Activated CD4-positive, alpha-beta T cell treated with anti-CD3 and anti-CD28 coated beads, Interleukin-2, amount 10 ng/mL, durations not matched to agents 24 days and 14 days (primary cell): ENCODE results near the gene KRTAP12-3. TPM values are rescaled to one million over a fixed set of nuclear protein-coding genes. Genes with fewer than 3 reads are reported as not detected.
"Not testable (repeated sequence)": the region's sequence is repeated elsewhere in the genome, so short reads cannot be mapped to it uniquely, and the experiment has no call there.

ENCODE experiments used
- DNase-seq: peaks from one replicate; pipeline ENCODE4 v3.0.0; 2022
- H3K27ac Mint-ChIP-seq: one replicate; pipeline ENCODE4 v1.8.0; 2022; ENCODE audit warnings: mild to moderate bottlenecking, mixed read lengths
- H3K27me3 Mint-ChIP-seq: one replicate; pipeline ENCODE4 v1.8.0; 2022; ENCODE audit warnings: mixed read lengths
- H3K36me3 Mint-ChIP-seq: one replicate; pipeline ENCODE4 v1.8.0; 2022; ENCODE audit warnings: low read depth, mild to moderate bottlenecking, mixed read lengths
- H3K4me1 Mint-ChIP-seq: one replicate; pipeline ENCODE4 v1.8.0; 2021; ENCODE audit warnings: mixed read lengths
- H3K4me3 Mint-ChIP-seq: one replicate; pipeline ENCODE4 v1.8.0; 2022; ENCODE audit warnings: mild to moderate bottlenecking, moderate library complexity, mixed read lengths
- H3K9me3 Mint-ChIP-seq: one replicate; pipeline ENCODE4 v1.8.0; 2021; ENCODE audit warnings: mixed read lengths
- intact Hi-C: fragments of 100-400 bp; cut with micrococcal nuclease; formaldehyde crosslinking; loops from one replicate; pipeline ENCODE4 v1.15.1; 2023
- total RNA-seq: library from RNA; stranded (reverse); gene quantifications from 2 replicates; pipeline ENCODE4 v1.2.3, GENCODE V29; 2022

KRTAP12-3 gene
- total RNA-seq, 1 donor from 2014 or later = not detected

DNA sequence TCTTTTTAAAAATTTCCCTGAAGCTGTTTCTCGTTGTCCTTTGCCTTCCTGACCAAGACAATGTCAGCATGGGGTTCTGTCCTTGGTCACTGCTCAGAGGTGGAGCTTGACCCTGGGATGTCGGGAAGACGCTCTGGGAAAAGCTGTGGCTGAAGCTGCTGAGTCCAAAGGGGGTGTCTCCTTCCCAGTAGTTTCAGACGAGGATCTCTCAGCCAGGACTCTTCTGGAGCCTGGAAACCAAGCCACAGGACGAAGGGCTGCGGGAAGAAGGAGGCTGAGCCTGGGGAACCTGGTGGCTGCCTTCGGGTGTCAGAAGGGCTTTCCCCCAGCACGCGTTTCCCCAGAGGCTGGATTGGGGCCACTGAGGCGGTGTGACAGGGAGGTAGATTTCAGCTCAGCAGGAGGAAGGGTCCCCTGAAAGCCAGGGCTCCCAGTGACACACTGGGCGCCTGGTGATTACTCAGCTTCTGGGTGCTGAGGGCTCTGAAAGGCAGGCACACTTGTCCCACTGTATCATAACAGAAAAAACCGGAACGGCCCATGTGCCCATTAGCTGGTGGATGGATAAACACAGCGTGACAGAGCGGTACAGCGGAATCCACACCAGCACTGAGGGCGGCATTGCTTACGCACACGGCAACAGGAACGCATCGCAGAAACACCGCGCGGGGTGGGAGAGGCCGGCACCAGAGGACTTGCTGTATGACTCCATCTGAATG is 29.3 kb downstream of the KRTAP12-3 start:
- H3K27ac Mint-ChIP-seq = no peak overlapping the region

DNA sequence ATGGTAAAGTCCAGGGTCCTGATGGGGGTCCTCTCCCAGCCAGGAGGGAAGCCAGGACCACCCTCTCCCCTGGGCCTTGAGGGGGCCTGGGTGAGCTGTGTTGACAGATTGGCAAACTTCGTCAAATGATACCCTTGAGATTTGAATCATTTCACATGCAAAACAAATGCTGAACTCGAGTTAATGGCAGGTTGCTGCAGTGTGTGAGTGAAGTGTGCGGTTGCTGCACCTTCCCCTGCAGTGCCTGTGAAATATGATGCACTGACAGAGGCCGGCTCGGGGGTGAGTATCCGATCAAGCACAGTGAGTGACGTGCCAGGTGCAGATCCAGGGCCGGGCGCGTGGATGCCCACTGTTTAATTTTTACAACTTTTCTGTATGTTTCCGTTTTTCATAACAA is 29.9 kb downstream of the KRTAP12-3 start:
- Mint-ChIP-seq H3K36me3 (no peaks in the 10 kb centered on the region), H3K9me3 (no peaks in the 10 kb centered on the region), H3K27ac (no peak overlapping the region), H3K27me3 (peaks cover 22% of the 10 kb centered on the region), H3K4me3 (no peak overlapping the region), H3K4me1 (peaks cover 11% of the 10 kb centered on the region)
- intact Hi-C loops = no loop called here
- DNase-seq = no peak

More for the DNA sequence above, 29.3 kb downstream of the KRTAP12-3 start:
- H3K36me3 Mint-ChIP-seq = no peaks in the 10 kb centered on the region
- no peaks in the 10 kb centered on the region for H3K9me3 Mint-ChIP-seq
- no peak overlapping the region for H3K4me3 Mint-ChIP-seq
- DNase-seq = no peak
- peaks cover 11% of the 10 kb centered on the region for H3K4me1 Mint-ChIP-seq
- intact Hi-C loops = no loop called here
- H3K27me3 Mint-ChIP-seq = peaks cover 21% of the 10 kb centered on the region

DNA sequence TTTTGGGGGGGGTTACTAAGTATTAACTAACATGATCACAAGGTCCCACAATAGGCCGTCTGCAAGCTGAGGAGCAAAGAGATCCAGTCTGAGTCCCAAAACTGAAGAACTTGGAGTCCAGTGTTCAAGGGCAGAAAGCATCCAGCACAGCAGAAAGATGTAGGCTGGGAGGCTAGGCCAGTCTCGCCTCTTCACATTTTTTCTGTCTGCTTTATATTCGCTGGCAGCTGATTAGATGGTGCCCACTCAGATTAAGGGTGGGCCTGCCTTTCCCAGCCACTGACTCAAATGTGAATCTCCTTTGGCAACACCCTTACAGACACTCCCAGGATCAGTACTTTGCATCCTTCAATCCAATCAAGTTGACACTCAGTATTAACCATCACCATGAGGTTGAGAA is 32.0 kb downstream of the KRTAP12-3 start:
- intact Hi-C loops, H3K9me3 Mint-ChIP-seq, H3K4me3 Mint-ChIP-seq, H3K36me3 Mint-ChIP-seq, DNase-seq, H3K27ac Mint-ChIP-seq: not testable (repeated sequence)
- Mint-ChIP-seq H3K4me1 (peaks cover 11% of the 10 kb centered on the region), H3K27me3 (peaks cover 26% of the 10 kb centered on the region)

DNA sequence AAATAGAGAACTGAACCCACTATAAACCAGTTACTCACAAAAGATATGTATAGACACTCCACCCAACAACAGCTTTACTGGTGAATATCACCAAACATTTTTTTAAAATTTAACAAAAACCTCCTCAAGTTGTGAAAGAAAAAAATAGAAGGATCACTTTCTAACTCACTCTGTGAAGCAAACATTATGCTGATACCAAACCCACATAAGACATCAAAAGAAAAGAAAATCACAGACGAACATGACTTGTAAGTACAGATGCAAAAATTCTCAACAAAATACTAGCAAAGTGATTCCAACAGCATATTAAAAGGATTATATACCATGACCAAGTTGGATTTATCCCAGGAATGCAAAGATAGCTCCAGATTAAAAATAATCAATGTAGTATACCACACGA is 34.0 kb downstream of the KRTAP12-3 start:
- intact Hi-C loops = no loop called here

DNA sequence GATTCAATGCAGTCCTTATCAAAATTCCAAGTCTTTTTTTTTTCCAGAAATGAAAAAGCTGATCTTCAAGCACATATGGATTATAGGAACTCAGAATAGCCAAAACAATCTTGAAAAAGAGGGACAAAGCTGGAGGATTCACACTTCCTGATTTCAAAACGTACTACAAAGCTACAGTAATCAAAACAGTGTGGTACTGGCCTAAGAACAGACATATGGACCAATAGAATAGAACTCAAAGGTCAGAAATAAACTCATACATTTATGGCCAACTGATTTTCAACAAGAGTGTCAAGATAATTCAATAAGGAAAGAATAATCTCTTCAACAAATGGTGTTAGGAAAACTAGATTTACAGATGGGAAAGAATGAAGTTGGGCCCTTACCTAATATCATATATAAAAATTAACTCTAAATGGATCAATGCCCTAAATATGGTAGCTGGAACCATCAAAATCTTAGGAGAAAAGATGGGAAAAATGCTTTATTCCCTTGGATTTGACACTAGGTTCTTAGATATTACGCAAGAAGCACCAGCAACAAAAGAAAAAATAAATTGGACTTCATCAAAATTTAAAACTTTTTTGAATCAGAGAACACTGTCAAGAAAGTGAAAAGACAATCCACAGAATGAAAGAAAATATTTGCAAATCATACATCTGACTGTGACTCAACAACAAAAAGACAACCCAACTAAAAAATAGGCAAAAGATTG is 35.2 kb downstream of the KRTAP12-3 start:
- Mint-ChIP-seq H3K27ac (peak overlapping the region; percentile 50), H3K9me3 (peaks cover 5% of the 10 kb centered on the region), H3K36me3 (no peaks in the 10 kb centered on the region), H3K4me1 (peaks cover 2% of the 10 kb centered on the region), H3K27me3 (peaks cover 43% of the 10 kb centered on the region), H3K4me3 (no peak overlapping the region)
- intact Hi-C loops = no loop called here
- DNase-seq = no peak

More for the DNA sequence above, 34.0 kb downstream of the KRTAP12-3 start:
- H3K27me3 Mint-ChIP-seq = peaks cover 33% of the 10 kb centered on the region
- H3K4me1 Mint-ChIP-seq = peaks cover 3% of the 10 kb centered on the region
- no peaks in the 10 kb centered on the region for H3K36me3 Mint-ChIP-seq
- DNase-seq = no peak
- H3K9me3 Mint-ChIP-seq = peaks cover 5% of the 10 kb centered on the region
- no peak overlapping the region for H3K4me3 Mint-ChIP-seq
- no peak overlapping the region for H3K27ac Mint-ChIP-seq

DNA sequence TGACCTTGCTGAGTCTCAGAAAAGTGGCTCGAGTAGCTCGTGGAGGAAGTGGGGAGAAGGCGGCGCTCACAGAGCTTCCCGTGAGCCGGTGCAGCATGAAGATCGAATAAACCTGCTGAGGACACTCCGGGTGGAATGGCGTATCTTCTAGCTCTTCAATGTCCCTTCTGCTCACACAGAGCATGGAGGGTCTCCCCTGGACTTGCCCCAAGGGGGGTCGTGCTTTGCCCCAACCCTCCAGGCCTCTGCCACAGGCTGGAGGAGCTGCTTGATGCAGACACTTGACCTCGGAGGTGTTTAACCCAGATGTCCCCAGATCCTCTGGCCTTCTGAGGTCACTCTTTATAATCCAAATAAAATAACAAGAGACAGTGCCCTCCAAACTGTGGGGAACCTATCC is 37.0 kb downstream of the KRTAP12-3 start:
- intact Hi-C loops = no loop called here
- H3K4me1 Mint-ChIP-seq = peaks cover 2% of the 10 kb centered on the region
- no peak overlapping the region for H3K27ac Mint-ChIP-seq
- H3K36me3 Mint-ChIP-seq = no peaks in the 10 kb centered on the region
- DNase-seq = no peak
- peaks cover 5% of the 10 kb centered on the region for H3K9me3 Mint-ChIP-seq
- H3K27me3 Mint-ChIP-seq = peaks cover 57% of the 10 kb centered on the region
- H3K4me3 Mint-ChIP-seq = no peak overlapping the region

DNA sequence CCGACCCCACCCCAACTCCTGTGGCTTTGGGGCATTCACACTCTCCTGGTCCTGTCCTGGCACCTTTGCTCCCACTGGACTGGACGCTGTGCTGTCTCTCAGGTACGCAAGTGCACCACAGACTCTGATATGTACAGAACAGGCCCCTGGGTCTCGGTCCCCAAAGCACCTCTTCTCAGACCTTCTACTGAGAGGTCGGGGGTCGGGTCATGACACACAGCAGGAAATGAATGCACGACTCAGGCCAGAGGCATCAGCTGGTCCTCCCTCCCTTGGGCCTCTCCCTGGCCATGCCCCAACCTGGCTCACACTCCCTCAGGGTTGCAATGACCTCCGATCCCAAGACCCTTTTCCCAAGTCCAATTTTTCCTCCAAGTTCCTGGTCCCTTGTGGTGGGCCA is 37.5 kb downstream of the KRTAP12-3 start:
- Mint-ChIP-seq H3K27me3 (peaks cover 55% of the 10 kb centered on the region), H3K4me3 (no peak overlapping the region), H3K4me1 (peaks cover 2% of the 10 kb centered on the region), H3K9me3 (peaks cover 5% of the 10 kb centered on the region), H3K36me3 (no peaks in the 10 kb centered on the region), H3K27ac (no peak overlapping the region)
- intact Hi-C loops = no loop called here
- DNase-seq = no peak

DNA sequence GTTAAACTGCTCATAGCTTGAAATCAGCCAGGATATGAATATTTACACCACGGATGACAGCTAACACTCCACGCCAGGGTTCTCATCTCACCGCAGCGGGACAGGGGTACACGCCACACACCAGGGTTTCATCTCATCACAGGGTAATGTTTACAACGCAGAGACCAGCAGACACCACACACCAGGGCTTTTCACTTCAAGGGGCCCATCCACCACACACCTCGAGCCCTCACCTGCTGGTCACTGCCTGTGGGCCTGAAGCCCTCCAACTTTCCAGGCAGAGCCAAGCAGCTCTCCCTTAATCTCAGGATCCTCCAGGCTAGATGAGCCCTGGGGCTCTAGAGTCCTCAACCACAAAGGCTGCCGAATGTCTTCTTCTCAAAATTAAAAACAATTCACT is 37.9 kb downstream of the KRTAP12-3 start:
- intact Hi-C loops = no loop called here
- H3K36me3 Mint-ChIP-seq = no peaks in the 10 kb centered on the region
- H3K27me3 Mint-ChIP-seq = peaks cover 52% of the 10 kb centered on the region
- H3K9me3 Mint-ChIP-seq = peaks cover 5% of the 10 kb centered on the region
- peaks cover 2% of the 10 kb centered on the region for H3K4me1 Mint-ChIP-seq
- no peak overlapping the region for H3K4me3 Mint-ChIP-seq
- no peak for DNase-seq
- no peak overlapping the region for H3K27ac Mint-ChIP-seq

DNA sequence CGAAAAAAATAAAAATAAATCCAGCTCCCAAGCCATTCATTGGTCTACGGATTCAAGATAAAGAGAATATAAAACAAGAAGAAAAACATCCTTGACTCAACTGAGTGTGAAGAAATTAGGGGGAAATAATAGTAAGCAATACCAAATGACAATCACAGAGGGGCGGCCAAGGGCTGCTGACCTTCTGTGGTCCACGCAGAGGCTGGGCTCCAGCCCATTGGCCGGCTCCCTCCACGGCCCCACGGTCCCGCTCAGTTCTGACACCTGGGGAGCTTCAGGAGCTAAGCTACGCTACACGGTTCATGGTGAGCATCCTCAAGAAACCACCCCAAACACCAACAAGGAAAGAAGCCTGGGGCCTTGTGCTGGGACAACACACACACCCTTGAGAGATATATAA is 38.8 kb downstream of the KRTAP12-3 start:
- no peak overlapping the region for H3K27ac Mint-ChIP-seq
- peaks cover 53% of the 10 kb centered on the region for H3K27me3 Mint-ChIP-seq

DNA sequence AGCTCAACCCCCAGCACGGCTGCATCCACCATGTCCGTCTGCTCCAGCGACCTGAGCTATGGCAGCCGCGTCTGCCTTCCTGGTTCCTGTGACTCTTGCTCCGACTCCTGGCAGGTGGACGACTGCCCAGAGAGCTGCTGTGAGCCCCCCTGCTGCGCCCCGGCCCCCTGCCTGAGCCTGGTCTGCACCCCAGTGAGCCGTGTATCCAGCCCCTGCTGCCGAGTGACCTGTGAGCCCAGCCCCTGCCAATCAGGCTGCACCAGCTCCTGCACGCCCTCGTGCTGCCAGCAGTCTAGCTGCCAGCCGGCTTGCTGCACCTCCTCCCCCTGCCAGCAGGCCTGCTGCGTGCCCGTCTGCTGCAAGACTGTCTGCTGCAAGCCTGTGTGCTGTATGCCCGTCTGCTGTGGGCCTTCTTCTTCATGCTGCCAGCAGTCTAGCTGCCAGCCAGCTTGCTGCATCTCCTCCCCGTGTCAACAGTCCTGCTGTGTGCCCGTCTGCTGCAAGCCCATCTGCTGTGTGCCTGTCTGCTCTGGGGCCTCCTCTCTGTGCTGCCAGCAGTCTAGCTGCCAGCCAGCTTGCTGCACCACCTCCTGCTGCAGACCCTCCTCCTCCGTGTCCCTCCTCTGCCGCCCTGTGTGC is 39.6 kb downstream of the KRTAP12-3 start, which contains the start of gene KRTAP10-12:
Gene KRTAP10-12, plus strand, starts transcription at position 1 of the 639 bp plus-strand sequence. Its CDS starts 30 bp downstream, at position 31.
- H3K4me1 Mint-ChIP-seq, DNase-seq, H3K9me3 Mint-ChIP-seq, intact Hi-C loops, H3K27ac Mint-ChIP-seq, H3K4me3 Mint-ChIP-seq, H3K36me3 Mint-ChIP-seq: not testable (repeated sequence)
- H3K27me3 Mint-ChIP-seq = peaks cover 54% of the 10 kb centered on the region

More for the DNA sequence above, 38.8 kb downstream of the KRTAP12-3 start:
- Mint-ChIP-seq H3K4me3 (no peak overlapping the region), H3K36me3 (no peaks in the 10 kb centered on the region), H3K9me3 (peaks cover 5% of the 10 kb centered on the region), H3K4me1 (peaks cover 2% of the 10 kb centered on the region)
- no peak for DNase-seq
- intact Hi-C loops = no loop called here

DNA sequence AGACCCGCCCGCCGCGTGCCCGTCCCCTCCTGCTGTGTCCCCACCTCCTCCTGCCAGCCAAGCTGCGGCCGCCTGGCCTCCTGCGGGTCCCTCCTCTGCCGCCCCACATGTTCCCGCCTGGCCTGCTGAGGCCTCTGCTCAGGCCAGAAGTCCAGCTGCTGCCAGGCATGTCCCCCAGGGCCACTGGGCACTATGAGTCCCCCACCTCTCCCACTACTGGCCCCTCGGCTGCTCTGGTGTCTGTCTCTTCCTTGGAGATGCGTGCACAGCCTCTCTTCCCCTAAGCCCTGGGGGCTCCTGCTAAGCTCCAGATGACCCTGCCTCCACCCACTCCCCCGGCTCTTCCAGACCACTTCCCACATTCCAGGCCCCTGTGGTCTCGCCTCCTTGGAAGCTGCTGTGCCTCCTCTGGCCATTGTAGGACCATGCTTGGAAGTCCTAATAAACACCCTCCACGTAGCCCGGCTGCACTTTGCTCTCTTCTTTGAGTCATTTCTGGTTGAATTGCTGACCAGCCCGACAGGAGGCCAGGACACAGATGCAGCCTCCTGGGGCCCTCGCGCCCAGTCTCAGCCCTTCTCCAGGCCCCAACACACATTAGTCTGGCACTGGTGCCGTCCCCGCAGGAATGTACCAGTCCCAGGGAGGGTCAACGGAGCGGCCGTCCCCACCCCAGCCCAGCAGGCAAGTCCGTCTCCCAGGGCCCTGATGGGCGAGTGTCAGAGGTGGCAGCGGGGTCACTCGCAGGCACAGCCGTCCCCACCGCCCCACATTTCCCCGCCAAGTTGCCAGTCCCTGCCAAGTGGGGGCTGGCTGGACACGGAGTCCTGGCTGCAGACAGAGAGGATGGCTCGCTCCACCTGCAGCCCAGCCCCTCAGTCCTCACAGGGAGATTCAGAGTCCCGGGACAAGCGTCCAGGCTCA is 40.3 kb downstream of the KRTAP12-3 start:
- Mint-ChIP-seq H3K4me1 (no peaks in the 10 kb centered on the region), H3K4me3 (no peak overlapping the region), H3K27me3 (peaks cover 58% of the 10 kb centered on the region), H3K9me3 (peaks cover 5% of the 10 kb centered on the region), H3K36me3 (no peaks in the 10 kb centered on the region), H3K27ac (no peak overlapping the region)
- intact Hi-C loops = no loop called here
- DNase-seq = no peak

DNA sequence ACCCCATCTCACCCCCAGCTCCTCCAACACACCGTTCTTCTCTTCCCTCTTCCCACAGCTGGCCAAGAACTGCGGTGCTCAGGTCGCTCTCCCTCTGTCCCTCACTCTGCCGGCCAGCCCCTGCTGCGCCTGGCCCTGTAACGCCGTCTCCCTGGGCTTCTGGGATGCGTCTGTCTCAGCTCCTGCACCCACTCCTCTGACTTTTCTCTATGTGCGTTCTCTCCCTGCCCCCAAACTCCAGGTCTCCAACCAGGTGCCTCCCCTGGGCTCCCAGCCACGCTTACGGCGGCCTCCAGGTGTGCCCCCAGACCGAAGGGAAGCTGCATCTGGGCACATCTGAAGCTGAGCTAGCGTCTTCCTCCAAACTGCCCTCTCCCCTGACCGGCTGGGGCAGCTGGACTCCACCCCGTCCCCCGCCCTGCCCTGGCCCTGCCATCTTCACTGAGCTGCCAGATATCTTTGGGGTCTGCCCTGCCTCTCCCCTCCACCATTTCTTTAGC is 41.8 kb downstream of the KRTAP12-3 start:
- intact Hi-C loops = no loop called here
- Mint-ChIP-seq H3K27me3 (peaks cover 64% of the 10 kb centered on the region), H3K36me3 (no peaks in the 10 kb centered on the region), H3K9me3 (no peaks in the 10 kb centered on the region), H3K4me1 (no peaks in the 10 kb centered on the region), H3K27ac (no peak overlapping the region), H3K4me3 (no peak overlapping the region)
- no peak for DNase-seq
